Natural killer cell (primary cell): ENCODE data around the gene OR1F1. TPM values are rescaled to one million over a fixed set of nuclear protein-coding genes. Genes with fewer than 3 reads are reported as not detected.

ENCODE experiments used
- ATAC-seq, 3 donors: fragments of 150-1000 bp in 2 of 3; fragments of 200-7000 bp in 1 of 3; cut with Tn5 transposase; 1 replicate in 1 of 3; 2 replicates in 2 of 3; pipeline ENCODE4 v1.10.0; 2021; ENCODE audit warnings: mild to moderate bottlenecking in 2 of 3, moderate library complexity in 2 of 3
- DNase-seq, 2 donors: peaks; one replicate each; pipeline versions ENCODE4 v3.0.0 to v3.0.0-alpha.2; 2013 to 2021; ENCODE audit warnings: mixed read lengths in 1 of 2
- H3K27ac ChIP-seq: one replicate; pipeline ENCODE4 v1.5.1; 2013; ENCODE audit warnings: mild to moderate bottlenecking, low read length
- H3K27me3 ChIP-seq: one replicate; pipeline ENCODE4 v1.6.1; 2013; ENCODE audit warnings: low read length; ENCODE audit not compliant: control insufficient read depth, insufficient read depth
- H3K36me3 ChIP-seq: one replicate; pipeline ENCODE4 v1.6.1; 2013; ENCODE audit warnings: low read length; ENCODE audit not compliant: control insufficient read depth, insufficient read depth
- H3K4me1 ChIP-seq: one replicate; pipeline ENCODE4 v1.6.1; 2013; ENCODE audit warnings: low read length; ENCODE audit not compliant: control insufficient read depth, insufficient read depth
- H3K4me3 ChIP-seq: one replicate; pipeline ENCODE4 v1.5.1; 2013; ENCODE audit warnings: low read length
- H3K9me3 ChIP-seq: one replicate; pipeline ENCODE4 v1.6.1; 2013; ENCODE audit warnings: low read length; ENCODE audit not compliant: control insufficient read depth, insufficient read depth
- H3K27ac Mint-ChIP-seq, 2 donors: one replicate each; pipeline ENCODE4 v1.8.0; 2022; ENCODE audit warnings: mild to moderate bottlenecking in 2 of 2, mixed read lengths in 2 of 2, moderate library complexity in 1 of 2
- H3K27me3 Mint-ChIP-seq, 2 donors: one replicate each; pipeline ENCODE4 v1.8.0; 2022; ENCODE audit warnings: low read depth in 2 of 2, mixed read lengths in 2 of 2
- H3K36me3 Mint-ChIP-seq: one replicate; pipeline ENCODE4 v1.8.0; 2022; ENCODE audit warnings: mixed read lengths
- H3K4me1 Mint-ChIP-seq, 2 donors: one replicate each; pipeline ENCODE4 v1.8.0; 2022; ENCODE audit warnings: mixed read lengths in 2 of 2
- H3K4me3 Mint-ChIP-seq: one replicate; pipeline ENCODE4 v1.8.0; 2022; ENCODE audit warnings: mild to moderate bottlenecking, moderate library complexity, mixed read lengths
- H3K9me3 Mint-ChIP-seq, 2 donors: one replicate each; pipeline ENCODE4 v1.8.0; 2022; ENCODE audit warnings: mixed read lengths in 2 of 2
- CTCF ChIP-seq: fragments of 200-600 bp; IDR thresholded peaks from one replicate; pipeline ENCODE4 v1.8.0; 2022; ENCODE audit warnings: antibody characterized with exemption
- WGBS: methylation state at CpG from one replicate; pipeline ENCODE4 v1.1.7; 2013; ENCODE audit warnings: missing lambda C conversion rate; ENCODE audit not compliant: insufficient coverage; 5-methylcytosine and 5-hydroxymethylcytosine counted together
- intact Hi-C: fragments of 100-400 bp; cut with micrococcal nuclease; formaldehyde crosslinking; loops from one replicate; pipeline ENCODE4 v1.14.2; 2022
- total RNA-seq, 4 donors: library from RNA; stranded (reverse); fragments of 120-200 nt in 1 of 4; gene quantifications; one replicate each; pipeline versions ENCODE4 v1.2.3 to v1.2.4, GENCODE V29; 2013 to 2022

The OR1F1 gene
- total RNA-seq, 3 donors from 2014 or later (not counting 1 experiment from before 2014, with no cell fraction given), result not detected

- no peaks in the 10 kb centered on the region for H3K36me3 Mint-ChIP-seq
- H3K4me3 Mint-ChIP-seq, result peak overlapping the region; percentile 95
- peaks cover 0 to 3% of the 10 kb centered on the region in 2 donors for H3K9me3 Mint-ChIP-seq
- TF ChIP-seq CTCF, result no peak
- DNase-seq, result peak in 1 of 2 donors; percentile 67
- peak overlapping the region; percentile 98 to 99 for H3K27ac Mint-ChIP-seq
- intact Hi-C loops, result loop anchor here (5.0 kb wide), 1 partner anchor 75 kb away; no protein-coding TSS in a partner anchor
- Histone ChIP-seq H3K27ac (peak overlapping the region; percentile 1), H3K27me3 (no peaks in the 10 kb centered on the region), H3K4me3 (peak overlapping the region; percentile 5), H3K36me3 (no peaks in the 10 kb centered on the region), H3K4me1 (peaks cover 36% of the 10 kb centered on the region), H3K9me3 (peaks cover 4% of the 10 kb centered on the region)
- peaks cover 0 to 5% of the 10 kb centered on the region in 2 donors for H3K27me3 Mint-ChIP-seq
- WGBS, result 2% methylated on average over 15 of the region's 15 CpGs
- peaks cover 29 to 37% of the 10 kb centered on the region in 2 donors for H3K4me1 Mint-ChIP-seq
- no peak for ATAC-seq
Observed at GRCh38 chr16:3152027-3152276, 36.1 kb upstream of the OR1F1 start.

- Histone ChIP-seq H3K36me3 (no peaks in the 10 kb centered on the region), H3K27me3 (no peaks in the 10 kb centered on the region), H3K27ac (peak overlapping the region; percentile 1), H3K9me3 (peaks cover 4% of the 10 kb centered on the region), H3K4me1 (peaks cover 40% of the 10 kb centered on the region), H3K4me3 (peak overlapping the region; percentile 5)
- peak; percentile 79 to 84 for DNase-seq
- Mint-ChIP-seq H3K4me1 (peaks cover 33 to 41% of the 10 kb centered on the region in 2 donors), H3K36me3 (no peaks in the 10 kb centered on the region), H3K27ac (peak overlapping the region; percentile 98 to 99), H3K27me3 (peaks cover 0 to 5% of the 10 kb centered on the region in 2 donors), H3K9me3 (peaks cover 0 to 3% of the 10 kb centered on the region in 2 donors), H3K4me3 (peak overlapping the region; percentile 95)
- intact Hi-C loops, result loop anchor here (5.0 kb wide), 1 partner anchor 75 kb away; no protein-coding TSS in a partner anchor
- TF ChIP-seq CTCF, result peak; percentile 21
- WGBS, result under 1% methylated on average over 42 of the region's 42 CpGs
- ATAC-seq, result peak; percentile 22 to 27 (median 25)
Observed at GRCh38 chr16:3152277-3152990, 35.6 kb upstream of the OR1F1 start.

GRCh38 chr16:3152991-3153368 is 35.0 kb upstream of the OR1F1 start:
- Mint-ChIP-seq H3K9me3 (peaks cover 0 to 3% of the 10 kb centered on the region in 2 donors), H3K4me1 (peaks cover 39 to 46% of the 10 kb centered on the region in 2 donors), H3K4me3 (peak overlapping the region; percentile 95), H3K27me3 (peaks cover 0 to 5% of the 10 kb centered on the region in 2 donors), H3K36me3 (no peaks in the 10 kb centered on the region), H3K27ac (peak overlapping the region; percentile 98 to 99)
- no peak for TF ChIP-seq CTCF
- ATAC-seq, result no peak
- 10% methylated on average over 8 of the region's 8 CpGs for WGBS
- intact Hi-C loops, result loop anchor here (5.0 kb wide), 1 partner anchor 76 kb away; no protein-coding TSS in a partner anchor
- Histone ChIP-seq H3K27ac (no peak overlapping the region), H3K27me3 (no peaks in the 10 kb centered on the region), H3K4me1 (peaks cover 46% of the 10 kb centered on the region), H3K36me3 (no peaks in the 10 kb centered on the region), H3K9me3 (peaks cover 4% of the 10 kb centered on the region), H3K4me3 (no peak overlapping the region)
- DNase-seq, result no peak
